Dermis lymphatic vessel endothelial cell (primary cell): ENCODE data around the gene APLF. TPM values are rescaled to one million over a fixed set of nuclear protein-coding genes. Genes with fewer than 3 reads are reported as not detected.

ENCODE experiments used
- total RNA-seq: library from RNA; depleted of rRNA; stranded (reverse); fragments of >200 nt; gene quantifications from 2 replicates; pipeline ENCODE4 v1.2.1, GENCODE V29; 2014

APLF gene, protein sequence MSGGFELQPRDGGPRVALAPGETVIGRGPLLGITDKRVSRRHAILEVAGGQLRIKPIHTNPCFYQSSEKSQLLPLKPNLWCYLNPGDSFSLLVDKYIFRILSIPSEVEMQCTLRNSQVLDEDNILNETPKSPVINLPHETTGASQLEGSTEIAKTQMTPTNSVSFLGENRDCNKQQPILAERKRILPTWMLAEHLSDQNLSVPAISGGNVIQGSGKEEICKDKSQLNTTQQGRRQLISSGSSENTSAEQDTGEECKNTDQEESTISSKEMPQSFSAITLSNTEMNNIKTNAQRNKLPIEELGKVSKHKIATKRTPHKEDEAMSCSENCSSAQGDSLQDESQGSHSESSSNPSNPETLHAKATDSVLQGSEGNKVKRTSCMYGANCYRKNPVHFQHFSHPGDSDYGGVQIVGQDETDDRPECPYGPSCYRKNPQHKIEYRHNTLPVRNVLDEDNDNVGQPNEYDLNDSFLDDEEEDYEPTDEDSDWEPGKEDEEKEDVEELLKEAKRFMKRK
- 6.7 and 6.9 TPM in 2 replicates for total RNA-seq

DNA sequence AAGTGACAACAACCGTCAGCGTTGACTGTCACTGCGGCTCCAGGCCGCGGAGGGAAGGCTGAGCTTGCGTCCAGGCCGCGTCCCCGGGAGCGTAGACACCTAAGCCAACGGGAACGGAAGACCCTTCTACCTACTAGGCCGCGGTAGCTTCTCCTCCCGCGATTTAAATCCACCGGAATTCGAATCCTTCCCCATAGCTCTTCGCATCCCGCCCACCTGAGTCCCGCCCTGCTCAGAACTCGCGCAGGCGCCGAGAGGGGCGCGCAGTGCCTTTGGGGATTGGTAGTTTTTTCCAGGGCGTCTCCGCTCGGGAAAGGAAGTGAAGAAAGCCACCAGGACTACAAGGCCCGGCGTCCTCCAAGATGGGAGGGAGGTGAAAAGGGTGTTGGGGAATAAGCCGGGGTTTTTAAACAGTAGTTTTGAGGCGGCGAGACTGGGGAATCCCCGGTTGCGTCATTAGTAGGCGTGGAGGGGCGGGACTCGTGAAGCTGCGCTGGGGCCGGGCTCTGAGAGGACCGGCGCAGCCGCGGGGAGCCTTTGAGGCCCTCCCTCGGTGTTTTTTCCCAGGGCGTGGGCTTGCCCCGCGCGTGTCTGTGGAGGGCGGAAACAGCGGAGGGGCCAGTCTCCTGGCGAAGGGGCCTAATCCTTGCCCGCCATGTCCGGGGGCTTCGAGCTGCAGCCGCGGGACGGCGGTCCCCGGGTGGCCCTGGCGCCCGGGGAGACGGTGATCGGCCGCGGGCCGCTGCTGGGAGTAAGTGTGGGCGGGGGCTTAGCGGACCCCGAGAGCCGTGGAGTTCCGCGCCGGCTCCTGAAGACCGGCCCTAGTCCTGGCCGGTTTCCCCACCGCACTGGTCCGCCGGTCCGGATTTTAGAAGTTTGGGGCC is at the start of gene APLF, which contains the start of gene FBXO48:
Gene APLF (plus strand): TSS at position 509 of the 884 bp plus-strand sequence. CDS start 147 bp downstream, at position 656.
Gene FBXO48 (minus strand): TSS at position 218 of the 884 bp plus-strand sequence. CDS start 2,149 bp downstream, outside the sequence.

Other genes with a start within 250 kb of the APLF start
- 20.4 and 21.7 TPM in 2 replicates for gene PPP3R1, start 215.1 kb upstream of the APLF start, total RNA-seq
- 38.8 and 40.2 TPM in 2 replicates for gene CNRIP1, start 147.6 kb upstream of the APLF start, total RNA-seq
- 0.22 TPM in 1 of 2 replicates, not detected in the other for gene PLEK, start 102.3 kb upstream of the APLF start, total RNA-seq
- gene FBXO48, start 291 bp upstream of the APLF start, total RNA-seq, result 0.33 and 0.34 TPM in 2 replicates
- gene PROKR1, start 176.0 kb downstream of the APLF start, total RNA-seq, result not detected in 2 replicates